Fibroblast of skin of left quadriceps (primary cell): ENCODE results near the gene NOS1.

Experiments used
- DNase-seq, 2 experiments: peaks; one replicate each; pipeline ENCODE4 v3.0.0-alpha.2; 2013; ENCODE audit warnings: low read depth in 2 of 2

Gene NOS1

DNA sequence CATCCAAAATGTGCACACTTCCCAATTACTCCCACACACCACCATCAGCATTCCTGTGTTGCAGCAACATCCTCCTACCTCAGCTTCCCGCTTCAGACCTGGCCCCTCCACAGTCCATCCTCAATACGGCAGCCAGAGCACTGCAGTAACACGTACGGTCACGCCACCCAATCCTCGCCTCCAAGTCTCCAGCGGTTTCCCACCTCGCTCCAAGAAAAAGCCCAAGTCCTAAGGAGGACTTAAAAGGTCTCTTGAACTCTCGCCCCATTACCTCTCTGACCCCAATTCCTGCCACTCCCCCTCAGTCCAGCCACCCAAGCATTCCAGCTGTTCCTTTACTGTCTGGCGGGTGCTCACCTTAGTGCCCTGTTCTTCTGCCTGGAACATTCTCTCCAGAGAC is 183.1 kb downstream of the NOS1 start:
- no peak for DNase-seq

DNA sequence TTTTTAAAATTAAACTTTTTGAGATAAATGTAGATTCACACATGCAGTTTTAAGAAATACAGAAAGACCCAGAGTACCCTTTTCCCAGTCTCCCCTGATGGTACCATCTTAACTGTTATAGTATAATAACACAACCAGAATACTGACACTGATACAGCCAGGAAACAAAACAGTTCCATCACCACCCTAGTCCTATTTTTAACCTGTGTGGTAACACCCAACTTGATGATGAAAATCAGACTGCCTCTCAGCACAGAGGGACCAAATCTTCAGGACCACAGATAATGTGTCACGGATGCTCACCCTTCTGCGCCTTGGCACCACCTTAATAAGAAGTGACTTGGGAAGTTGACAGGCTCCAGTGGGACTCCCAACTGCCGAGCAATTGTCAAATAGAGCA is 189.3 kb downstream of the NOS1 start:
- DNase-seq: no peak

DNA sequence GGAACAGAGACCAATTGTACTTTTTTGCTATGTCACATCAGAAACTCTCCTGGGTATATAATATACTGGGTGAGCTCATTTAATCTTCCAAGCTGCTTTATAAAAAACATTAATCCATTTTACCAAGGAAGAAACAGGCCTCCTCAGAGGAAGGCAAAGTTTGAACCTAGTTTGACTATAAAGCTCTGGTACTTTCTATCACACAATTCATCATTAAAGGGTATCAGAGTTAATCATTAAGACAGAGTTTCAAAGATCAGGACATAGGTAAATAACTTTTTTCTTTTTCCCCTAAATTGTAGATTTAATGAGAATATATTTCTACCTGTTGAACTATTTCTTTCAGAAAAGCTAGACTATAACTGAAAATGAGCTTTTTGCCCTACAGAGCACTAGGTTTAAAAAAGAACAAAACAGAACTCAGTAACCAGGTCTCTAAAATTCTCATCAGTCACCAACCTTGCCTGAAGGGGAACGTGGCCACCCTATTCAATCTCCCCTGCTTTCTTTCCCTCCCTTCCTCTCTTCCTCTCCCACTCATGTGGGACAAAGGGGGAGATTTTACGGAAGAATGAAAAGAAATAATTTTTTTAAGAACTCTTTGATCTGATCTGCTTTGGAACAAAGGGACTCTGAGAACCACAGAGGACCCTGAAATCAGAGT is 189.8 kb downstream of the NOS1 start:
- no peak for DNase-seq

DNA sequence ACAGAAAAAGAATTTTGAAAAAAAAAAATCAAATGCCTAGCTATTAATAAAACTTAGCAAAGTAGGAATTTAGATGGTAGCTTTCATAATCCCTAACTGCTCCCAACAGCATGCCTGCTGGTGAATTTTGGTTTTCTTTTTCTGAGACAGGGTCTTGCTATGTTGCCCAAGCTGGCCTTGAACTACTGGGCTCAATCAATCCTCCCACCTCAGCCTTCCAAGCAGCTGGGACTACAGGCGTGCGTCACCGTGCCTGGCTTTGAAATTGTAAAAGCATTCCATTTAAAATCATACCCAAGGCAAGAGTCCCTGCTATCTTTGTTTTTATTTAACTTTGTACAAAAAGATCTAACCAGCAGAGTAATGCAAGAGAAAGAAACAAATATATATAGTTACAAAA is 191.9 kb downstream of the NOS1 start:
- DNase-seq: no peak

DNA sequence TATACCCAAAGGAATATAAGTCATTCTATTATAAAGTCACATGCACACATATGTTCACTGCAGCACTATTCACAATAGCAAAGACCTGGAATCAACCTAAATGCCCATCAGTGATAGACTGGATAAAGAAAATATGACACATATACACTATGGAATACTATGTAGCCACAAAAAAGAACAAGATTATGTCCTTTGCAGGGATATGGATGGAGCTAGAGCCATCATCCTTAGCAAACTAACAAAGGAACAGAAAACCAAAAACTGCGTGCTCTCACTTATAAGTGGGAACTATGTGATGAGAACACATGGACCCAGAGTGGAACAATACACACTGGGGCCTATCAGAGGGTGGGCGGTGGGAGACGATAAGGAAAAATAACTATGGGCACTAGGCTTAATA is 192.4 kb downstream of the NOS1 start:
- no peak for DNase-seq

DNA sequence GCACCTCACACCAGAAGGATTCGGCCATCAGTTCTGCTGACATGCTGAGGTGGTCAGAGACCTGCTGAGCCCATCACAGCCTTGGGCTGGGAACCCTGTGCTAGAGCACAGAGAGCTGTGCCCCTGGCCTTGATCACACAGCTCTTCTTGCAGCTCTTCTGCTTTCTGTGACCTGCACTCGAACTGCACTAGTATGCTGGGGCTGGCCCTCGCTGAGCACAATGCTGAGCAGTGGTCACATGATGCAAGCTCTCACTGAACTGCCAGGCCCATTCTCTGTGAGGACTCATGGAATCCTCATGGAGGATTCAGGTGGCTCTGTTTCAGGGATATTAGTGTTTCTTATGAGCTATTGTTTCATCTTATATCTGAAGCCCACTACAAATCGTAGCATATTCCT is 193.7 kb downstream of the NOS1 start:
- DNase-seq: no peak

DNA sequence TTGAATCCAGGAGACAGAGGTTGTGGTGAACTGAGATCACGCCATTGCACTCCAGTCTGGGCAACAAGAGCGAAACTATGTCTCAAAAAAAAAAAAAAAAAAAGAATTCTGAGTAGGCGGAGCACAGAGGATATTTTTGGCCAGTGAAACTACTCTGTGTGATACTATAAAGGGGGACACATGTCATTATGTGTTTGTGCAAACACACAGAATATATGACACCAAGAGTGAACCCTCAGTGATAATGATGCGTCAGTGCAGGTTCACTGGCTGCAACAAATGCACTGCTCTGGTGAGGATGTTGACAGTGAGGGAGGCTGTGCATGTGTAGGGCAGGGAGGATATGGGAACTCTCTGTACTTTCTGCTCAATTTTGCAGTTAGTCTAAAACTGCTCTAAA is 195.3 kb downstream of the NOS1 start:
- no peak for DNase-seq

DNA sequence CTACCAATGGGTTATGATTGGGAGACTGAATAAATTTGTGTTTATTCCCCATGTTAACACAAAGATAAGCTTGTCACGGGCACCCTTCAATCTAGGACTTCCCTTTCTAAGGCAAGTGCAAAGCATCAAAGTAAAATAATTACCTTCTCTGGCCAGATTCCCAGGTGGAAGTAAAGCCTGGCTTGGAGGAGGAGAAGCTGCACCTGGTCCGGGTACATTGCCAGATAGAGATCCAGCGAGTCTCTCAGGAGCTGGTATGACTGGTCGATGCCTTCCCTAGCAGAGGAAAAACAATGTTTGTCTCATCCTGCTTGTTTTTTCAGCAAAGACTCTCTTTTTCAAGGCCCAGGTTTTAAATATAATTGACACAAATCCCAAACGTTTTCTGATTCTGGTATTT is 196.1 kb downstream of the NOS1 start:
- DNase-seq: no peak

DNA sequence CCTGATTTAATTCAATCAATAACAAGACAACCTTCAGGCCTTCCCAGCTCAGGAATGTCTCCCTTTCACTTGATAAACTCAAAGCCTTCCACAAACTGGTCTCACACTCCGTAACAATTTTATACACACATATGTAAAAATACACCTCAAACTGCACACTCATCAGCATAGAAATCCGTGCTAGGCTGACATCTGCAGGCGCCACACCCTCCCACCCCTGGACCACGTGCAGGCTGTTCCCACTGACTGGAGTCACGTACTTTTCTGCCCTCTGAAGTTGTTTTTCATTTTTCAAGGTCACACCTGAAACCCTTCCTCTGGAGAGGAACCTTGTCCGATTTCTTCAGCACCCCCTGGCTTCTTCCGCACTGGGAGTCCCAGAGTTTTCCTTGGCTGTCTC is 198.8 kb downstream of the NOS1 start:
- DNase-seq: no peak

DNA sequence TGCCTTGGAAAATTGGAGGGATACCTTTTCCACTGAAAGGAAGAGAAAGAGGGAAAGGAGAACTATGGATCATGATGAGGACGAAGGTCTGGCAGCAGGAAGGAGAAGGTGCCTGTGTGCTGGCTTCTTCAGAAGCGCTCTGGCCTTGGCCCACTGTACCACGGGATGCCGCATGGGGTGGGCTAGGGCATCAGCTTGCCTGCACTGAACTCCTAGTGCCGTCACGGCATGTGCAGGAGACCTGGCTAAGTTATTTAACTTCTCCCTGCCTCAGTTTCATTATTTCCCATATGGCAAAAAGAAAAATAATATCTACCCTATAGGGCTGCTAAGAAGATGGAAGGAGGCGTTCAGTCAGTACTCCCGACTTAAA is 199.3 kb downstream of the NOS1 start:
- no peak for DNase-seq

DNA sequence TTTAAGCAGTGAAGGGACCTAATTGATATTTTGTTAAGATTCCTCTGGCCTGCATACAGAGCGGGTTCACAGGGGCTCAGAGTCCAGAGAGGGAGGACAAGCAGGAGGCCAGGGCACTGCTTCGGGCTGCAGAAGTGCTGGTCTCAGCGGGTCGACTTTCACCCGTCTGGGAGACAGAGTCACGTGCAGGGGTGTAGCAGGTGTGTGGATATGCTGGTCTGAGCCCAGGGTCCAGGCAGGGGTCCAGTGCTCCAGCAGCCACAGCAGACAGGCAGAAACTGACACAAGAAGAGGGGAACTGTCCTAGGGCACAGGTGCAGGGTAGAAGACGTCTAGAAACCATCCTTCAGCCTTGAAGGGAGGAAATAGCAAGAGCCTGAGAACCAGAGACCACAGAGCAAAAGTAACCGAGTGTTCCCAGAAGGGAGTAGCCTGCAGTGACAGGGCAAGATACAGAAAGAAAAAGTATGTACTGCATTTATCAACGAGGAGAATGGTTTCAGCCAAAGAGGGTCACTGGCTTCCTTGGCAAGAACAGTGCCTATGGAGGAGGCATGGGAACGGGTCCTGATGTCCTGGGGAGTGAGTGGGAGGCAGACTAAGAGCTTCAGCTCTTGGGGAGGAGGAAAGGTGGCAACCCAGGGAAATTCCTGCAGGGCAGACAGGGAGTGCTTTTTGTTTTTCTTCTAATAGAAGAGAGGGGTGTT is 199.8 kb downstream of the NOS1 start:
- DNase-seq: no peak

DNA sequence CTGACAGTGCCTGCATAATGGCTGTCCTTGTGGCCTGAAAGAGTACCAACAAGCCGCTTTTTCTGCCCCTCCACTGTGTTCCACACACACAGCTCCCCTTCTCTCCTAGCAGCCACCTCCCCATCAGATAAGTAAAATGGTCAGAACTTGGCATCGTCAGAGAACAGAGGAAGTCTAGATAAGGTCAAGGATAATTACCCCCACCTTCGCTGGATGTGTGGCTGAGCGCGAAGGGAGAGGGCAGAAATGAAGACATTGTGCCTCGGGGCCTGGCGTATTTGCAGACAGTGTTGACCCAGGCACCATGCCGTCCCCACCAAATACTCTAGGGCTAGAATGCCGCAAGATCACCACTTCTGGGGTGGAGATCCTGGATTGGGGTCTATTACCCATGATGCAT is 201.8 kb downstream of the NOS1 start:
- DNase-seq: no peak

DNA sequence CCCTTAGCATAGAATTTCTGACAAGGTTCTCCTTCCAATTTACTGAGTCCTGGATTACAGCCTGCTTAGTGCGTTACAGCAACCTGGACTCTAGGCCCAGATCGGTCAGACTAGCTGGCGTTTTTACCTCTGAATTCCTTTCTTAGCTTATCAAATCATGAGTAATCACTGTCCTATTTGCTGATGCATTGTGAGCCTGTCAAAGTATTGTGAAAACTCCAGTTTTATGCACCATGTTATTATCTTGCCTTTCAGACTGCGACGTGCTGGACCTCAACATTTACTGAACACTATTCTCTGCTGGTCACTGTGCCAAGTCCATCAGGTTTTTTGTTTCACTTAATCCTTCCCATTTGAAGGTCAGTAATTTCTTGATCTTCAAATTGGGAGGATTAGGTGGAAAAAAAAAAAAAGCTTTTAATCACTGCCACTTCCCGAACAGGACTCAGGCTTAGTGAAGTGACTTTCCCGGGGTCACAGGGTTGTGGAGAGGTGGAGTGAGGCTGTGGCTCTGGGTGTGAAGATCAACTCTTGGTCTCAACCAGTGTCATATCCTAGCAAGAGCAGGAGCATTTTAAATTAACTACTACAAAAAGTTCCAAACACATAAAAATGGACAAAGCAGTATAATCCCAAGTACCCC is 202.4 kb downstream of the NOS1 start:
- DNase-seq: no peak
